Smooth muscle cell (in vitro differentiated cells): ENCODE data around the gene CROCC2. TPM values are rescaled to one million over a fixed set of nuclear protein-coding genes. Genes with fewer than 3 reads are reported as not detected.

ENCODE experiments used
- DNase-seq: peaks from one replicate; lab custom pipeline; 2025; ENCODE audit not compliant: unreplicated experiment; lab: John Stamatoyannopoulos, UW
- H2AFZ ChIP-seq: fragments of 200-600 bp; sonication (generic); 2 replicates; pipeline ENCODE4 v1.6.0; 2016; ENCODE audit warnings: antibody characterized with exemption, low read depth, mild to moderate bottlenecking
- H3F3A ChIP-seq: fragments of 200-600 bp; sonication (generic); 2 replicates; pipeline ENCODE4 v1.6.0; 2017; ENCODE audit warnings: antibody characterized with exemption, low read depth
- H3K27ac ChIP-seq: fragments of 200-600 bp; sonication (generic); 2 replicates; pipeline ENCODE4 v1.5.1; 2016; ENCODE audit warnings: low read depth, mild to moderate bottlenecking
- H3K27me3 ChIP-seq: fragments of 200-600 bp; sonication (generic); 2 replicates; pipeline ENCODE4 v1.6.1; 2016; ENCODE audit warnings: low read depth, mild to moderate bottlenecking
- H3K36me3 ChIP-seq: fragments of 200-600 bp; sonication (generic); 2 replicates; pipeline ENCODE4 v1.5.1; 2016; ENCODE audit warnings: low read depth
- H3K4me1 ChIP-seq: fragments of 200-600 bp; sonication (generic); 2 replicates; pipeline ENCODE4 v1.5.1; 2016; ENCODE audit warnings: low read depth
- H3K4me2 ChIP-seq: fragments of 200-600 bp; sonication (generic); 2 replicates; pipeline ENCODE4 v1.6.0; 2016; ENCODE audit warnings: mild to moderate bottlenecking
- H3K4me3 ChIP-seq: fragments of 200-600 bp; sonication (generic); 2 replicates; pipeline ENCODE4 v1.5.1; 2016; ENCODE audit warnings: mild to moderate bottlenecking
- H3K79me2 ChIP-seq: fragments of 200-600 bp; sonication (generic); 2 replicates; pipeline ENCODE4 v1.6.0; 2016; ENCODE audit warnings: low read depth, mild to moderate bottlenecking
- H3K9ac ChIP-seq: fragments of 200-600 bp; sonication (generic); 2 replicates; pipeline ENCODE4 v1.6.0; 2016; ENCODE audit warnings: low read depth
- H3K9me3 ChIP-seq: fragments of 200-600 bp; sonication (generic); replicated peaks from 2 replicates; pipeline ENCODE4 v1.5.1; 2016; ENCODE audit warnings: low read depth
- H4K20me1 ChIP-seq: fragments of 200-600 bp; sonication (generic); 2 replicates; pipeline ENCODE4 v1.6.0; 2016; ENCODE audit warnings: low read depth
- CTCF ChIP-seq: fragments of 200-600 bp; sonication (generic); IDR thresholded peaks from 2 replicates; pipeline ENCODE4 v1.5.1; 2017; ENCODE audit warnings: borderline replicate concordance, mild to moderate bottlenecking, antibody characterized with exemption; ENCODE audit not compliant: insufficient read depth, poor library complexity, severe bottlenecking
- WGBS: methylation state at CpG from one replicate; pipeline ENCODE4 v1.1.7; 2016; ENCODE audit warnings: low lambda C conversion rate; 5-methylcytosine and 5-hydroxymethylcytosine counted together
- polyA plus RNA-seq: library from polyadenylated mRNA; unstranded; fragments of >200 nt; fragmentation: Nextera tagmentation; extraction: Ambion mirVana; gene quantifications from 2 replicates; pipeline ENCODE4 v1.2.1, GENCODE V29; 2016
- total RNA-seq: library from RNA; depleted of rRNA; stranded (reverse); fragments of >200 nt; gene quantifications from 2 replicates; pipeline ENCODE4 v1.2.3, GENCODE V29; 2014

The CROCC2 gene
- total and polyA plus RNA-seq, 2 experiments from 2014 or later = not detected

GRCh38 chr2:240968731-240969624, 62.8 kb downstream of the CROCC2 start:
- TF ChIP-seq CTCF = no peak
- no peak overlapping the region for H3K4me2 ChIP-seq
- H2AFZ ChIP-seq = no peak overlapping the region
- no peaks in the 10 kb centered on the region for H3K79me2 ChIP-seq
- H3F3A ChIP-seq = no peaks in the 10 kb centered on the region
- H3K4me3 ChIP-seq = no peak overlapping the region
- WGBS = 78% methylated on average over 15 of the region's 15 CpGs
- no peak for DNase-seq
- no peaks in the 10 kb centered on the region for H3K36me3 ChIP-seq
- no peak overlapping the region for H3K27ac ChIP-seq
- no peaks in the 10 kb centered on the region for H4K20me1 ChIP-seq
- H3K4me1 ChIP-seq = no peaks in the 10 kb centered on the region
- no peak overlapping the region for H3K9ac ChIP-seq
- H3K9me3 ChIP-seq = no peaks in the 10 kb centered on the region
- no peaks in the 10 kb centered on the region for H3K27me3 ChIP-seq

DNA sequence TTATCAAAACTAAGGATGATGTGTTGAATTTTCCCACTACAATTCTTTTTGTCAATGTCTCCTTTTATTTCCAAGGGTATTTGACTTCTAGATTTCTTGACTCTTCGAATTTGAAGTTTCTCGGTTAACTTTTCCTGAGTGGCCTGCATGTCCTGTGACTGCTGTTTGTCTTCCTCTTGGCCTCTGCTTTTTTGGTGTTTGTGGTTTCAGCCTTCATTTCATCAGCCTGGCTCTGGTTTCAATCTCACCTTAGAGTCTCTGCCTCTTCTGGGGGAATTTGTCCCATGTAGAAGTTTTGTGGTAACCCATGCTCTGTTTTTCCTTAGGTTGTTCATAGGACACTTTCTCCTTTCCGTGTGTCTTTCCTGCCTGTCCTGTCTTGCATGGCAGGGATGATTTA, 64.0 kb downstream of the CROCC2 start:
- Histone ChIP-seq H3K27ac (no peak overlapping the region), H3K4me1 (no peaks in the 10 kb centered on the region), H3K4me3 (no peak overlapping the region), H4K20me1 (no peaks in the 10 kb centered on the region), H3K36me3 (no peaks in the 10 kb centered on the region), H3K9ac (no peak overlapping the region), H3F3A (no peaks in the 10 kb centered on the region), H3K27me3 (no peaks in the 10 kb centered on the region), H3K79me2 (no peaks in the 10 kb centered on the region), H3K9me3 (no peaks in the 10 kb centered on the region), H2AFZ (no peak overlapping the region), H3K4me2 (no peak overlapping the region)
- no peak for DNase-seq
- TF ChIP-seq CTCF = no peak
- 91% methylated on average over 3 of the region's 3 CpGs for WGBS

GRCh38 chr2:240970816-240971215, 64.7 kb downstream of the CROCC2 start:
- no peak overlapping the region for H2AFZ ChIP-seq
- no peak overlapping the region for H3K4me2 ChIP-seq
- no peaks in the 10 kb centered on the region for H3F3A ChIP-seq
- H3K9ac ChIP-seq = no peak overlapping the region
- no peaks in the 10 kb centered on the region for H3K4me1 ChIP-seq
- no peaks in the 10 kb centered on the region for H3K27me3 ChIP-seq
- no peak overlapping the region for H3K27ac ChIP-seq
- H3K4me3 ChIP-seq = no peak overlapping the region
- 89% methylated on average over 15 of the region's 15 CpGs for WGBS
- H4K20me1 ChIP-seq = no peaks in the 10 kb centered on the region
- H3K36me3 ChIP-seq = no peaks in the 10 kb centered on the region
- no peaks in the 10 kb centered on the region for H3K9me3 ChIP-seq
- DNase-seq = no peak
- no peaks in the 10 kb centered on the region for H3K79me2 ChIP-seq
- TF ChIP-seq CTCF = no peak

- WGBS = 80% methylated on average over 7 of the region's 11 CpGs
- Histone ChIP-seq H3F3A (no peaks in the 10 kb centered on the region), H3K4me2 (no peak overlapping the region), H3K9ac (no peak overlapping the region), H3K79me2 (no peaks in the 10 kb centered on the region), H3K36me3 (no peaks in the 10 kb centered on the region), H3K9me3 (no peaks in the 10 kb centered on the region), H4K20me1 (no peaks in the 10 kb centered on the region), H3K27ac (no peak overlapping the region), H3K4me3 (no peak overlapping the region), H3K27me3 (no peaks in the 10 kb centered on the region), H2AFZ (no peak overlapping the region), H3K4me1 (no peaks in the 10 kb centered on the region)
- DNase-seq = no peak
- TF ChIP-seq CTCF = no peak
Measured at GRCh38 chr2:240972201-240972600, 66.1 kb downstream of the CROCC2 start.
